ENCODE data around the gene BRD7.

Gene BRD7

DNA sequence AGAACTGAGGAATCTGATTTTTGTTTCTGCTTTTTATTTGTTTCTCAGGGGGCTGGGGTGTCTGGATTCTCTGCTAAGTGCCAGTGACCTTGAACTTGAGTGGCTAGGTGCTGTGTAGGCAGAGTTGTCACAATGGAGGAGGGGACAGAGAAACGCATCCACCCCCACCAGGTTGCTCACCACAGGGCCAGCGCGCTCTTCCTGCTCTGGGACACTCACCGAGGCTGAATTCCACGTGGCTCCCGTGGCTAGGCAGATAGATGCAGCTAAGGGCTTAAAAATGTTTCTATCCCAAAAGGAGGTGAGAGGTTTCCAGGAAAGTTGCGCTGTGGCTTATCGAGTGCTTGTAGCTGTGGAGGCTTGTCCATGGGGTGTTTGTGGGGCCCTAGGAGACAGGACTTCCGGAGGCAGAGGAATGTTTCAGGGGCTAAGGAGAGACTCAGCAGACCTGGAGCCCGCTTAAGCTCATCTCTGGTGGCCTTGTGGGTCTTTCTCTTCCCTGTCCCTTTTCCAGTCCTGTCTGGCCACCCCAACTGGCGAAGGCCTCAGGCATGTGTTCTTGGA lies 65.7 kb downstream of the BRD7 start:
- no peak overlapping the region for H3K4me3 ChIP-seq (ENCODE audit: low read depth, low read length)
- no peak for DNase-seq (ENCODE audit: low read depth)
- TF ChIP-seq, protein P1, sequence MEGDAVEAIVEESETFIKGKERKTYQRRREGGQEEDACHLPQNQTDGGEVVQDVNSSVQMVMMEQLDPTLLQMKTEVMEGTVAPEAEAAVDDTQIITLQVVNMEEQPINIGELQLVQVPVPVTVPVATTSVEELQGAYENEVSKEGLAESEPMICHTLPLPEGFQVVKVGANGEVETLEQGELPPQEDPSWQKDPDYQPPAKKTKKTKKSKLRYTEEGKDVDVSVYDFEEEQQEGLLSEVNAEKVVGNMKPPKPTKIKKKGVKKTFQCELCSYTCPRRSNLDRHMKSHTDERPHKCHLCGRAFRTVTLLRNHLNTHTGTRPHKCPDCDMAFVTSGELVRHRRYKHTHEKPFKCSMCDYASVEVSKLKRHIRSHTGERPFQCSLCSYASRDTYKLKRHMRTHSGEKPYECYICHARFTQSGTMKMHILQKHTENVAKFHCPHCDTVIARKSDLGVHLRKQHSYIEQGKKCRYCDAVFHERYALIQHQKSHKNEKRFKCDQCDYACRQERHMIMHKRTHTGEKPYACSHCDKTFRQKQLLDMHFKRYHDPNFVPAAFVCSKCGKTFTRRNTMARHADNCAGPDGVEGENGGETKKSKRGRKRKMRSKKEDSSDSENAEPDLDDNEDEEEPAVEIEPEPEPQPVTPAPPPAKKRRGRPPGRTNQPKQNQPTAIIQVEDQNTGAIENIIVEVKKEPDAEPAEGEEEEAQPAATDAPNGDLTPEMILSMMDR (IDR thresholded peaks at IDR 0.05; ENCODE audit: control insufficient read depth, extremely low read depth, insufficient read depth): no peak

DNA sequence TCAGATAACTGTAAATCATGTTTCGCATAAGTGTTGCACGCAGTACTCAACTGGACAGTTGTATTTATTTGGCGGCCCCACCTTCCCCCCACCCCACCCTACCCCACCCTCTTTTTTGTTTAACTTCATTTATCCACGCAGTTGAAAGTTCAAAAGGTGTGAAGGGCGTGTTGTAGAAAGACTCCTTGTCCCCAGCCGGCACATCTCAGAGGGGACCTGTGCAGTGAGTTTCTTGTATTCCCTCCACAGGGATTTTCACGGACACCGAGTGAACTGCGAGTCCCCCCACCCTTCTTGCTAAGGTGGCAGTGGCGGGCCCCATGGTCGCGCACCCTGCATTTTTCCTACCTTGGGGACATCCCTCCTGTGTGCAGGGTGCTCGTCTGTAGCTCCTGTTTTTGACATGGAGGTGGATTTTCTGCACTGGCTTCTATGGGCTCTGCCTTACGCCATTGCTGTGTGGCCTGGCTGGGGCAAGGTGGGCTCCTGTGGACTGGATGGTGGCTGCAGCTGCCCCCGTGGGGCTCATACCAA lies 66.2 kb downstream of the BRD7 start:
- no peak for DNase-seq (ENCODE audit: low read depth)
- TF ChIP-seq, protein P1 (IDR thresholded peaks at IDR 0.05; ENCODE audit: control insufficient read depth, extremely low read depth, insufficient read depth): no peak
- H3K4me3 ChIP-seq (ENCODE audit: low read depth, low read length): no peak overlapping the region

DNA sequence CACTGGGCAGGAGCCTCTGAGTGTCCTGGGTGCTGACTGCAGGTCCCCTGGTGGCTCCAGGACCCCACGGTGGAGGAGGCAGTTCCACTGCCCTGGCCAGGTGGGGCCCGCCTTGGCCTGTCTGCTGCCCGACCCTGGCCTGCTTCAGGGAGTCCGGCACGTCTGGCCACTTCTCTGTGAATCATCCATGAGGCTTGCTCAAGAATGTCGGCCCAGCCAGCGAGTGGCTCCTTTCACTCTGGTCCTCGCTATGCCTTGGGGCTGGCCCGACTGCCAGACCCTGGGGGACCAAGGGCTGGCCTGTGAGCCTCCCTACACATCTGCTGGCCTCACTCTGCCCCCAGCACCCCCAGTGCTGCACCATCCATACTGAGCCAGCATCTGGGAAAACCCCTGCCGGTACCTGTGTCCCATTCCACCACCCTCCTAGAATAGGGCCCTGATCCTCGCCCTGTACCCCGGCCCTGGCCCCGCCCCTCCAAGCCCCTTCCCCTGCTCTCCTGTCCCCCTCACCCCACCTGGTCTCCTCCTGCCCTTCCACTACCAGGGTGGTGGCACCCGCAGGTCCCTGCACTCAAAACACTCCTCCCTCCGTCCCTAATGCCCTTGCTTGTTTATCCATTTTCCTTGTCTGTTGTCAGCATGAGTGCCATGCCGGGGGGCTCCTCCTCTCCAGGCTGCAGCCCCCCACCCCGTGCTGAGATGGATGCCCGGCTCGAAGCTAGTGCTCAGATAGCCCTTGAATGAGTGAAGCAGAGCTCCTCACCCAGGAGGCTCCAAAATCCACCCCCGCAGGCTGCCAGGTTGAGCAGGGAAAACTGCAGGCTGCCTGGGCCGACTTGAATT lies 66.9 kb downstream of the BRD7 start:
- no peak overlapping the region for H3K4me3 ChIP-seq (ENCODE audit: low read depth, low read length)
- TF ChIP-seq, protein P1 (IDR thresholded peaks at IDR 0.05; ENCODE audit: control insufficient read depth, extremely low read depth, insufficient read depth): no peak
- DNase-seq (ENCODE audit: low read depth): no peak

DNA sequence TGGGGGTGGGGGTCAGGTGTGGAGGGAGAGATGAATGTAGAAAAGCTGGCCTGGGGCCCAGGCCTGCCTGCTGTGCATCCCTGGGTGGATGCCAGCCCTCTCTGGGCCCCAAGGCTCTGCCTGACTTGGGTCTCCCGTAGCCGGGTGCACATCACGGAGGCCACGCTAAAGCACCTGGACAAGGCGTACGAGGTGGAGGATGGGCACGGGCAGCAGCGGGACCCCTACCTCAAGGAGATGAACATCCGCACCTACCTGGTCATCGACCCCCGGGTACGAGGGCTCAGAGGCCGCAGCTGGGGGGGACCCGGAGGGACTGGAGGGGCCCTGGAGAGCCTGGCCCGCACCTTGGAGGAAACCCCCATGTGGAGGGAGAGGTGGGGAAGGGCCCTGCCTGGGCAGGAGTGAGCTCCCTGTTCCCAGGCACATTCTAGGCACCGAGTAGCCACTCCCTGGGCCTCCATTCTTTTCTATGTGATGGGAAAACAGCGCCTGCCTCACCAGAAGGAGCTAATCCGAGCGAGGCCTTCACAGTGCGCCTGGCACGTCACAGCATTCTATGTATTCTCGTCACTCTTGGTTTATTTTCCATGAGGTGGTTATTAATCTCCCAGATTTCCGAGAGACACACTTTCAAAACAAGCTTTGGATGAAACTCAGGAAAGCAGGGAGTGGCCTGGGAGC lies 67.7 kb downstream of the BRD7 start:
- TF ChIP-seq, protein P1 (IDR thresholded peaks at IDR 0.05; ENCODE audit: control insufficient read depth, extremely low read depth, insufficient read depth): no peak
- DNase-seq (ENCODE audit: low read depth): no peak

DNA sequence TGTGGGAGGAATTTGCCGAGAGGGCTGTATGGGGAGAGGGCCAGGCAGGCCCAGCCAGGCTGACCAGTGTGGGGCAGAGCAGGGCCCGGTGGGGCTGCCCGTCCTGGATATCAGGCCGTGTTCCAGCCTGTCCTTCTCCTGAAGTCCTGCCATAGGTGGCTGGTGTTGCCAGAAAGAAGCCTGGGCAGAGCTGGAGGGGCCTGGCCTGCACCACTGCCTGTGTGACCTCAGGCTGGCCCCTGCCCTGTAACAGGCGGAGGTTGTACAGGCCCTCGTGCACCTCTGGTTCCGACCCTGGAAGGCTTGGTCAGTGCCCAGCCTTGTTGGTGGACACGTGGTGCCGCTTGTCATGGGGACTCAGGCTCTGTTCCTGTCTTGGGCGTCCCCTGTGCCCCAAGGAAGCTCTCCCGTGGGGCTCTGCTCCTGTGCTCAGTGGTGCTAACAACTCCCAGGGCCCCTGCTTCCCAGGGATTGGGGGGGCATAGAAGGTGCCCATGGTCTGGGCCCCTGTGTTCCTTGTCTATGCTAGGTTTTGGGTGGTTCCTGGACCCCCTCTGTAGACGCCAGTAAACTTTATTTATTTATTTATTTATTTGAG lies 69.2 kb downstream of the BRD7 start:
- no peak for DNase-seq (ENCODE audit: low read depth)
- TF ChIP-seq, protein P1 (IDR thresholded peaks at IDR 0.05; ENCODE audit: control insufficient read depth, extremely low read depth, insufficient read depth): no peak
- H3K4me3 ChIP-seq (ENCODE audit: low read depth, low read length): no peak overlapping the region

More for the DNA sequence above, 67.7 kb downstream of the BRD7 start:
- no peak overlapping the region for H3K4me3 ChIP-seq (ENCODE audit: low read depth, low read length)

DNA sequence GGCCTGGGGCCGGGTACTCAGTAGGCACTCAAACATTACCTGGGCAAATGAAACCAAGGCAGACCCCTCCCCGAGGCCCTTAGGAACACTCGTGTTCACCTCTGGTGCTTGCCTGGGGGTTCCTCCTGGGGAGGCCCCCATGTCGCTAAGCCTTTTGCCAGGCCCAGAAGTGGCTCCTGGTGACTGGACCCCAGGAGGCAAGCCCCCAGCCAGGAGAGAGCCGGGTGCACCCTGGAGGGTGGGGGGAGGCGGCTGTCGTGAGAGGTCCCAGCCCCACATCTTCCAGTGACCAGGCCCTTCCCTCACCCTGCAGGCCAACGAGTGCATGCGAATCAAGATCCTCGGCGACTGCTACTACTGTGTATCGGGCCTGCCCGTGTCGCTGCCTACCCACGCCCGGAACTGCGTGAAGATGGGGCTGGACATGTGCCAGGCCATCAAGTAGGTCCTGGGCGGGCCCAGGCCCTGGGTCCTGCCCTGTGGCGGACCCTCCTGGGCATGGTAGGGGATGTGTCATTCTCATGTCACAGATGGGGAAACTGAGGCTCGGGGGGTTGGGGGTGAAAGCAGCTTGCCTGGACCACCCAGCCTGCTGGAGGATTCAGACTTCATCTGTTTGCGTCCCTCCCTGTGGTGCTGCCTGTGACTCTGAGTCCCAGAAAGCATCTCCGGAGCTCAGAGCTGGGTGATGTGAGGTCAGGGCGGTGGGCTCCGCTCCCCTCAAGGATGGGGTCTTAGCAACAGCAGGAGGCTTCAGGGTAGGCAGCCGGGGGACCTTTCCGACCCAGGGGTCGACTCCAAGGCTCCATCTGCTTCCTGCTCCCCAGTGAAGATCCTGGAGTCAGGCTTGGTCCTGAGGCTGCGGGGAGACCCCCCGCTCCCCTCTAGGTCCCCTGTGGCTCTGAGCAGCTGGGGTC lies 69.9 kb downstream of the BRD7 start:
- TF ChIP-seq, protein P1 (IDR thresholded peaks at IDR 0.05; ENCODE audit: control insufficient read depth, extremely low read depth, insufficient read depth): no peak
- DNase-seq (ENCODE audit: low read depth): no peak
- H3K4me3 ChIP-seq (ENCODE audit: low read depth, low read length): no peak overlapping the region

All from LNCaP clone FGC (cell line).